ENCODE results near the gene SLC34A1. TPM values are rescaled to one million over a fixed set of nuclear protein-coding genes. Genes with fewer than 3 reads are reported as not detected.

The SLC34A1 gene
- polyA plus RNA-seq, 1 donor = not detected

DNA sequence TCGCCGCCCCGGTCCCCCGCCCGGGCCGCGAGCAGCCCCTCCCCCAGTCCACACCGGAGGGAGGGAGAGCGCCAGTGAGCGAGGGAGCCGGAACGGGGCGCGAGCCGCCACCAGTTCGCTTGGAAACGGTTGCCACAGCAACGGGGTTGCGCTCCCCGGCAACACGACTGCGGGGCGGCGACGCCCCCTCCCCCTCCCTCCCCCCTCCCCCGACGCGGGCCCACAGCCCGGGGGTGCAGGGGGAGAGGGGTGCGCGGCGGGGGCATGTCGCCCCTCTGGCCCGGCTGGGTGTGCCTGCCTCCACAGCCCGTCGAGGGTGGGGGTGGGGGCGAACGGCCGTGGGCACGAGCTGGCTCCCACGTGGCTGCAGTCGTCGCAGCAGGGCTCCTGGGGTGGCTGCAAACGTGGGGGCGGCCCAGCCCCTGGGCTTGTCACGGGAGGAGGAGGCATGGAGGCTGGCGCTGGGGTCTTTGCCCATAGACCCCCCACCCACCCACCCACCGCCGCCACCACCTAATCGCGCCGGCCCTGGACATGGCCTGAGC, 62.9 kb downstream of the SLC34A1 start:
- no peak for DNase-seq

DNA sequence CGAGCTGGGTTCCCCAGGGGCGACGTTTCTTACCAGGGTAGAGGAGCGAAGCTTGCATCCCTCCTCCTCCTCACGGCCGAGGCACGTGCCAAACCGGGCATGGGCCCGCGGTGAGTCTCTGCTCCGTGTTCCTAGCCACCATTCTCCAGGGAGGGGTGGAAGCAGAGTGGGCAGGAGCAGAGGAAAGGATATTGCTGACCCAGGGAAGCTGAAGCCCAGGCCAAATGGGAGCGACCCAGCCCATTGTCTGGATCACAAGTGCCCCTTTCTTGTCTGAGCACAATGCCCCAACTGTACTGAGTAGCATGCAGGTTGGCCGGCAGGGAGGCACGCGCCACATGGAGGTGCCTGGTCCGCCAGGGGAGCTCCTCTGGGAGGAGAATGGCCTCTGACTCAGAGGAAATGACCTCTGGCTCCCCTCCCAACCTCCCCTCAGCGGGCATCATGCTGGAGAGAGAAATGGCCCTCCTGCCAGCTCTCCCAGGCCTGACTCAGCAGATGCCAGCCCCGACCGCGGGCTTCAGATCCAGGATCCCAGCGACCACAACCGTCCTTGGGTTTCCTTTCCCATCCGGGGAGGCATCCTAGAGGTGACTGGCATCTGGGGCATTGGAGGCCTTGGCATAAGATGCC, 63.5 kb downstream of the SLC34A1 start:
- no peak for DNase-seq

Other genes starting within 250 kb of the SLC34A1 start
- gene RAB24, start 80.7 kb upstream of the SLC34A1 start, polyA plus RNA-seq (ENCODE audit: insufficient read length) = 23.0 TPM
- gene PRELID1, start 80.6 kb upstream of the SLC34A1 start, polyA plus RNA-seq (ENCODE audit: insufficient read length) = 79.7 TPM
- gene MXD3, start 72.5 kb upstream of the SLC34A1 start, polyA plus RNA-seq (ENCODE audit: insufficient read length) = 20.3 TPM
- gene LMAN2, start 32.8 kb upstream of the SLC34A1 start, polyA plus RNA-seq (ENCODE audit: insufficient read length) = 76.5 TPM
- 17.7 TPM for gene RGS14, start 26.5 kb upstream of the SLC34A1 start, polyA plus RNA-seq (ENCODE audit: insufficient read length)
- not detected for gene PFN3, start 16.2 kb downstream of the SLC34A1 start, polyA plus RNA-seq (ENCODE audit: insufficient read length)
- 0.41 TPM for gene F12, start 25.1 kb downstream of the SLC34A1 start, polyA plus RNA-seq (ENCODE audit: insufficient read length)
- gene GRK6, start 42.2 kb downstream of the SLC34A1 start, polyA plus RNA-seq (ENCODE audit: insufficient read length) = 17.7 TPM
- 0.96 TPM for gene PRR7, start 62.4 kb downstream of the SLC34A1 start, polyA plus RNA-seq (ENCODE audit: insufficient read length)
- gene DBN1, start 89.2 kb downstream of the SLC34A1 start, polyA plus RNA-seq (ENCODE audit: insufficient read length) = 280 TPM
- 326 TPM for gene PDLIM7, start 113.2 kb downstream of the SLC34A1 start, polyA plus RNA-seq (ENCODE audit: insufficient read length)
- 9.8 TPM for gene DOK3, start 125.4 kb downstream of the SLC34A1 start, polyA plus RNA-seq (ENCODE audit: insufficient read length)
- 45.8 TPM for gene DDX41, start 132.5 kb downstream of the SLC34A1 start, polyA plus RNA-seq (ENCODE audit: insufficient read length)
- 59.9 TPM for gene FAM193B, start 170.1 kb downstream of the SLC34A1 start, polyA plus RNA-seq (ENCODE audit: insufficient read length)
- gene TMED9, start 207.8 kb downstream of the SLC34A1 start, polyA plus RNA-seq (ENCODE audit: insufficient read length) = 114 TPM
- gene B4GALT7, start 215.7 kb downstream of the SLC34A1 start, polyA plus RNA-seq (ENCODE audit: insufficient read length) = 20.7 TPM